HuH-7.5 (cell line): ENCODE data around the gene NANS.
"Not testable (repeated sequence)": the region's sequence is repeated elsewhere in the genome, so short reads cannot be mapped to it uniquely, and the experiment has no call there.

Source experiments
- DNase-seq: peaks from one replicate; pipeline ENCODE4 v3.0.0; 2011; ENCODE audit warnings: low spot score

NANS gene

DNA sequence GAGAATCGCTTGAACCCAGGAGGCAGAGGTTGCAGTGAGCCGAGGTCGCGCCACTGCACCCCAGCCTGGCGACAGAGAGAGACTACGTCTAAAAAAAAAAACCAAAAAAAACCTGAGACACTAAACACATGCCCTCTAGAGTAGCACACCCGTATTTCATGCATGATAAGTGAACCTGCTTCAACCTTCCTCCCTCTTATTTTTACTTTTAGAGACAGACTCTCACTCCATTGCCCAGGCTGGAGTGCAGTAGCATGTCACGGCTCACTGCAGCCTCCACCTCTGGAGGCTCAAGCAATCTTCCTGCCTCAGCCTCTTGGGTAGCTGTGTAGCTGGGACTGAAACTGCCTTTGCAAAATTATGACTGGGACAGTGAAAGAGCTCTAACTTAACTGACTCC, 17.6 kb upstream of the NANS start:
- DNase-seq = no peak

DNA sequence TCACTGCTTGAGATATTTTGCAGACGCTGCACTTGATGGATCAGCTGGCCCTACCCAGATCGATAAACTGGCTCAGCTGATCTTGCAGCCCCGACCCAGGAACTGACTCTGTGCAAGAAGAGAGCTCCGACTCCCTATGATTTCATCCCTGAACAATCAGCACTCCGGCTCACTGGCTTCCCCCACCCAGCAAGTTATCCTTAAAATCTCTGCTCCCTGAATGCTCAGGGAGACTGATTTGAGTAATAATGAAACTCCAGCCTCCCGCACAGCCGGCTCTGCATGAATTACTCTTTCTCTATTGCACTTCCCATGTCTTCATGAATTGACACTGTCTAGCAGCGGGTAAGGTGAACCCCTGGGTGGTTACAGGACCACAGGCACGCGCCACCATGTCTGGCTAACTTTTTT, 16.9 kb upstream of the NANS start:
- DNase-seq = no peak

DNA sequence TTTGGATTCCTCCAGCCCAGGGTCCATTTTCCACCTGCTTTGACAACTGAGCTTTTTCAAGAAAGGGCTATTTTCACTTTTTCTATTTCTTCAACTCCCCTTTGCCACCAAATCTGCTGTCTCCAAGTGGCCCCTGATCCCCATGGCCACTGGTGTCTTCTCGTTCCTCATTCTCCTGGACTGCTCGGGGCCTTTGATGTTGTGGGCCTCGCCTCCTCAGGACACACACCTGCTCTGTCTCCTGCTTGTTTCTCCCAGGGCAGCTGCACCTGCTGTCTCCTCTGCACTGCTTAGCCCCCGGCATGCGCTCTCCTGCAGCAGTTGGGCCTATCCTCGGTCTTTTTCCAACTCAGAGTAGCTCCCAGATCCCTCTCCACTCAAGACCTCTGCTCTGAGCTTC, 16.3 kb upstream of the NANS start:
- DNase-seq = no peak

DNA sequence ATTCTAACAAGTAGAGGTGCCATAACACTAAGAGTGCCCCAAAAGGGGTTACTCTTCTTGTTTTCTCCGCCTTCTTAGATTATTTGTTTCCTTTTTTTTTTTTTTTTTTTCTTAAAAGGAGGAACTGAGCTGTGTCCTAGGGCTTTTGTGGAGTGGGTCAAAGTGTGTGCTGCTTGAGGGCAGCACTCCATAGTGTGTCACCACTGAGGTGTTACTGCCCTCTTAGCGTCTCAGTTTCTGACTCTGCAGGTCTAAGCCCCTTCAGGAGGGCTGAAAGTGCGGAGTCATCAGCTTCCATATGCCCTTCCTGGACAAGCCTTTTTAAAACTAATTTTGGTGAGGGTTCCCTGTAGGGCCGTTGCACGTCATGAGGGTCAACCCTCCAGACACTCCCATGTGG, 12.6 kb upstream of the NANS start:
- no peak for DNase-seq

DNA sequence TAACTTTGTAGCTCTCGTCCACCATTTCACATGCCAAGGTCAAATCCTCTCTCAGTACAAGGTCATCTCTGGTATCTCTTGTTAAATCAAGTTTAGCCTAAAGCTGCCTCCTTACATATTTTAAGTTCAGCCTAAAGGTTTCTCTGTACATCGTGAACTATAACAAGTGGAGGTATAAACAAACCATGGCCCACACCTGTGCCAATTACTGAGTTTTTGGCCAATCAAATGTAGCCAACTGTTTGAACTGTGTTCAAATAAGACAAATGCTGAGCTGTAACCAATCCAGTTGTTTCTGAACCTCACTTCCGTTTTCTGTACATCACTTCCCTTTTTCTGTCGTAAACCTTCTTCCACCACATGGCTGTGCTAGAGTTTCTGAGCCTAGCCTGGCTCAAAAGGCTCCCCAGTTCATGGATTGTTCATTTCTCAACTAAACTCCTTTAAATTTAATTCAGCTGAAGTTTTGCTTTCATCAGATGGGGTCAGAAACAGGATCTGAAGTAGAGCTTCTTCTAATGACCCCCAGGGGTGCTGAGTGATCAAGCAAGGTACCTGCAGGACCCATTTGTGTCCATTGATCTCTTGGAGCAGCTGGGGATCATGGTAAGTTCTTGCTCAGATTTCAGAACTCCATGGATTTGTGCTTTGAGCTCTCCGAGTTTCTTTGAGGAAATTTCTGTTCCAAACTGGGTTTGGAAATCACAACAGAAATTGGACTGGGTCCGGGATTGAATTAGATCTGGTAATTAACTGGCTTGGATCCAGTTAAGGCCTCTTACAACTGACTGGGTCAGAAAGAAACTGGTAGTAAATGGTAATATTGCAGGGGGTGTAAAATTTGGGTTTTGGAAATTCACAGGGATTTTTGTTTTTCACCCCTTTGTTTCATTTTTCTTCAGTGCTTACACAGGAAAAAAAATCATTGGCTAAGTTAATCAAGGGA, 11.0 kb upstream of the NANS start:
- DNase-seq = no peak

DNA sequence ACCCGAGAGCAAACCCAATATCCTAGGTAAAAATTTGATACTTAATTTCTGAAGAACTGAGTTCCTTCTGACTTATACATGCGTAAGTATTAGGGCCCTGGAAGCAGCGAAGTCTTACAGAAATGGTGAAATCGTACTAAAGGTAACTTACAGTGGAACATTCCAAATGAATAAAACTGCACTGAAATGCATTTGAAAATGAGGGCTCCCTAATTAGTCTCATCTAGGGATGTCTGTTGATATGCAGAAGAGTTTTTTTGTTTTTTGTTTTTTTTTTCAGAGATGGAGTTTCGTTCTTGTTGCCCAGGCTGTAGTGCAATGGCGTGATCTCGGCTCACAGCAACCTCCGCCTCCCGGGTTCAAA, 10.4 kb upstream of the NANS start:
- no peak for DNase-seq

DNA sequence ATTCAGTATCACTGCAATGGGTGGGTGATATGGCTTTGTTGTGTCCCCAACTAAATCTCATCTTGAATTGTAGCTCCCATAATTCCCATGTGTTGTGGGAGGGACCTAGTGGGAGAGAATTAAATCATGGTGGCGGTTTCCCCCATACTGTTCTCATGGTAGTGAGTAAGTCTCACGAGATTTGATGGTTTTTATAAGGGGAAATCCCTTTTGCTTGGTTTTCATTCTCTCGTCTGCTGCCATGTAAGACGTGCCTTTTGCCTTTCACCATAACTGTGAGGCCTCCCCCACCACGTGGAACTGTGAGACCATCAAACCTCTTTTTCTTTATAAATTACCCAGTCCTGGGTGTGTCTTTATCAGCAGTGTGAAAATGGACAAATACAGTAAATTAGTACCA, 9.5 kb upstream of the NANS start:
- DNase-seq = no peak

DNA sequence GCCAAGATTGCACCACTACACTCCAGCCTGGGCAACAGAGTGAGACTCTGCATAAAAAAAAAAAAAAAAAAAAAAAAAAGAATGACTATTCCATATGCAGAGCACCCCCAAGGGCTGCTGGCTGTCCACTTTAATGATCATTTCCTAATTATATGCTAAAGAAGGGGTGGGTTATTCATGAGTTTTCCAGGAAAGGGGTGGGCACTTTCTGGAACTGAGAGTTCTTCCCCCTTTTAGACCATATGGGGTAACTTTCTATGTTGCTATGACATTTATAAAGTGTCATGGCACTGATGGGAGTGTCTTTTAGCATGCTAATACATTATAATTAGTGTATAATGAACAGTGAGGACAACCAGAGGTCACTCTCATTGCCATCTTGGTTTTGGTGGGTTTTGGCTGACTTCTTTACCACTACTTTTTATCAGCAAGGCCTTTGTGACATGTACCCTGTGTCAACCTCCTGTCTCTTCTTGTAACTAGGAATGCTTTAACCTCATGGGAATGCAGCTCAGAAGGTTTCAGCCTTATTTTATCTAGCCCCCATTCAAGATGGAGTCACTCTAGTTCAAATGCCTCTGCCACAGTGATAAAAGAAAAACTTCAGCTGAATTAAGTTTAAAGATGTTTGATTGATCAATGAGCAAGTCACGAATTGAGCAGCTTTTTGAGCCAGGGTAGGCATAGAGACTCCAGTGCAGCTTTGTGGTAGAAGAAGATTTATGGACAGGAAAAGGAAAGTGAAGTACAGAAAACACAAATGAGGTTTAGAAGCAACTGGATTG, 7.1 kb upstream of the NANS start:
- no peak for DNase-seq

DNA sequence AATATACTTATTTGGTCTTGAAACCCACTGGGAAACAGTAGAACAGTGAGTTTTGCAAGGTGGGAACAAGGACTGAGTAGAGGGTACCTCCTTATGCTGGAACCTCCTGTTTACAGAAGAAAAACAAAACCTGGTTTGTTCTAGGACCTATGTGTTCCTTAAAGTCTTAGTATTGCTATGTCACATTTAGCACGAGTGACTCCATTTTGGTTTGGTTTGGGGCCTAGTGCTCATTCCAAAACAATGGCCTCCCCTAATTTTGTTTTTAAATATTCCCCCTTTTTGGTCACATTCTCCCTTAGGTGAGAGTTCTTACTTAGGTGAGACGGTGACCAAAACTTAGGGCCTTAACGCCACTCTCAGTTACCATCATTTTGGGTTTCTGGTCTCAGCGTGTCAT, 6.2 kb upstream of the NANS start:
- no peak for DNase-seq

DNA sequence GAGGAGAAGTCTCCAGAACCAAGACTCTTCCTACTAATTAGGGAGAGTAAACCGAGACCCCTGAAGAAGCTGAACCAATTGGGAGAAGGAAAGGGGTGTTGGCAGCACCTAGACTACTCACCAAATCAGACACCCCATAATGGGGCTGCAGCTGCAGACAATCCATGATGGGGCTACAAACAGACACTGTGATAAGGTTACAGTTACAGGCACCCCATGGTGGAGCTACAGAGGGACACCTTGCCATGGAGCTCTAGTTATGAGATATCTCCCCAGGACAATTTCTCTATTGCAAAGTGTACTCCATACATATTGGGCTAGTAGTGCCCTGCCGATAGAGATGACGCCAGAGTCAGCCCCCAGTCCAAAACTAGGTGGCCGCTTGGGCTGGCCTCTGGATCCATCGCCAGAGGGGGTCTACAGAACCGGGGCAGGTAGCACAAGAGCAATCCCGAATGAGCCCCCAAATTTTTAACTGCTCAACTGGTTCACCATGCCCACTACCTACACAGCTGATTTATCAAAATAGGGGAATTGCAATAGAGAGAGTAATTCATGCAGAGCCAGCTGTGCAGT, 2.1 kb upstream of the NANS start:
- no peak for DNase-seq

DNA sequence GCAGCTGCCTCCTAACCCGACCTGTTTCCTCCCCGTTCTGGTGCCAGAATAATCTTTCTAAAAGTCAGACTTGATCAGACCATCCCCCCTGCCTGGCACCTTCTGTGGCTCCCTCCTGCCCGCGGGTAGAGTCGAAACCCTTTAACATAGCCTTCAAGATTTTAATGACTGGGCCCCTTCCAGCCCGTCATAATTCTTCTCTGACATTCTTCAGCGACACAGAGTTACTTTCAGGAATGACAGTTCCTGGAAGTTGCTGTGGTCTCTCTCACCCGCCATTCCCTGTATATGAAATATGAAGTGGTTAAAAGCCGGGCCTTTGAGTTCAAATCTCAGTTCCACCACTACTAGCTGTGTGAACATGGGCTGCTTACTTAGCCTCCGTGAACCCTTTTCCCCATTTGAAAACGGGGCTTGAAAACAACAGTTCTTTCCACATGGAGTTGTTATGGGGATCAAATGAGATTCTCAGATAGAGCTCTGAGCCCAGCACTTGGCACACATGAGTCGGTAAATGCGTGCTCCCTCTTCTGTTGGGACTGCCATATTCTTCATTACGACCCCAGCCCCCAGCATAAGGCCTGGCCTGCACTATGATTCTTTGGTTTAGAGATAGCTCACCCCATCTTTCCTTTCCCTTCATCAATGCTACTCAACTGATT, 737 bp downstream of the NANS start:
- DNase-seq = no peak

DNA sequence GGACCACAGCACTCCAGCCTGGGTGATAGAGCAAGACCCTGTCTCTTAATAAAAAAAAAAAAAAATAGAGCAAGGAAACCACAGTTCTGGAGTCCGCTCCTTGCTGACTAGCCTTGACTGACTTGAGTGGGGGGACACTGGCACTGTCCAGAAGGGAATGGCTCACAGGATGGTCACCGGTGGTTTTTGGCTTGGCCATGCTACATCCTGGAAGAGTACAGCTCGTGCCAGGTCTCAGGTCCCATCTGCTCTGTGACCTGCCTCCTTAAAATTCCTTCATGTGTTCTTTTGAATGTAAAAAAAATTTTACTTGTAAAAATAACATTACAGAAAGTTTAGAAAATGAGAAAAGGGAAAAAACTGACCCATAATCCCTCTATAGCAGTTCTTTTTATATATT, 5.6 kb downstream of the NANS start:
- DNase-seq = no peak

DNA sequence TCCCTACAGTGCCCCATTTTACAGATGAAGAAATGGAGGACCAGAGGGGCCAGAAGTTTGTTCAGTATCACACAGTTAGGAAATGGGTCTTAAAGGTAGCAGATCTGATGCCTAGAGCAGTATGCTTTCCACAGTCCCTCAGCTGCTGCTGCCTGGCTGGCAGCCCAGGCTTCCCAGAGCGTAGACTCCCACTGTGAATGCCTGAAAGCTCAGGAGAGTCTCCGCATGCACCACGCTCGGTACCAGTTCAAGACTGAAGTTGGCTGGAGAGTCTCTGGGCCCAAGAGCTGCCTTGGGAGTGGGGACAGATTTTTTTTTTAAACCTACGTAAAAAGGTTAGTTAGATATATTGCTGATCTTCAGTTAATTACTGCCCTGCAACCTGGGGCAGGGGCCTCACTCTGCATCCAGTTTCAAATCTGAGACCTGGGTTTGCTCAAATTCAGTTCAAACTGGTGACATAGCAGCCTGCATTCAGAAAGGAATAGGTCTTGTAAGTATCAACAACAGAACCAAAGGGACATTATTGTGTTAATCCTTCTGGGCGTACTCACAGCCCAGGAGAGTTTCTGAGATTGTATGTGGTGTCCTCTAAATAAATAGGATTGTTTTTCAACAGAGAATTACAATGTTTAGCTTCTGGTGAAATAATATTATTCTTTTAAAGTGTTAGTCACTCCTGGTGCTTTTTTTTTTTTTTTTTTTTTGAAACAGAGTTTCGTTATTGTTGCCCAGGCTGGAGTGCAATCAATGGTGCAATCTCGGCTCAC, 8.3 kb downstream of the NANS start:
- DNase-seq = no peak

DNA sequence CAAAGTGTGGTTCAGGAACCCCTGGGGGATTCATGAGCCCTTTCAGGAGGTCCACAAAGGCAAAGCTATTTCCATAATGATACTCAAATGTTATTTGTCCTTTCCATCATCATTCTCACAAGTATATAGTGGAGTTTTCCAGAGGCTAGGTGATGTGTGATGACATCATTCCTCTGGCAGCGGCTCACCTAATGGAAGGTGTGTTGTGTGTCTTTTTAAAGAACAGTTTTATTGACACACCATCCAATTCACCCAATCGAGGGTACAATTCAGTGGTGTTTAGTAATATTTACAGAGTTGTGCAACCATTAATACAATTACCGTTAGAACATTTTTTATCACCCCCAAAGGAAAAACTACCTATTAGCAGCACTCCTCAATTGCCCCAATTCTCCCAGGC, 9.7 kb downstream of the NANS start:
- no peak for DNase-seq

DNA sequence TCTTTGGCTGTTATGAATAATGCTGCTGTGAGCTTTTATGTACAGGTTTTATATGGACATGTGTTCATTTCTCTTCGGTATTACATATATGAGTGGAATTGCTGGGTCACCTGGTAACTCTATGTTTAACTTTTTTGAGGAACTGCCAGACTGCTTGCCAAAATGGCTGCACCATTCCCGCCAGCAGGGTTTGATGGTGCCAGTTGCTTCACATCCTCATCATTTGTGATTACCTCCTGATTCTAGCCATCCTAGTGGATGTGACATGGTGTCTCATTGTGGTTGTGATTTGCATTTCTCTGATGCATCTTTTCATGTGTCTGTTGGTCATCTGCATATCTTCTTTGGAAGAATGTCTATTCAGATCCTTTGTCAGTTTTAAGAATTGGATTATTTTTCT, 10.7 kb downstream of the NANS start:
- no peak for DNase-seq

DNA sequence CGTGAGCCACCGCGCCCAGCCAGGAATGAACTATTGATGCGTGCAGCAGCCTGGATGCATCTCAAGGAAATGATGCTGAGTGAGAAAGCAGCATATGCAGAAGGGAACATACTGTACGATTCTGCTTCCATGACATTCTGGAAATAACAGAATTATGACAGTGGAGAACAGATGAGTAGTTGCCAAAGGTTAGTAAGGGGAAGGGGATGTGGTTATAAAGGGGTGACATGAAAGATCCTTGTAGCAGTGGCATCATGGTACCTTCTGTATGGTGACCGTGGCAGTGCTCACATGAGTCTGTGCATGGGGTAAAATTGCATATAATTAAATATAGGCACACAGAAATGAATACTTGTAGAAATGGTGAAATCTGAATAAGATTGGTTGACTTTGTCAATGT, 13.0 kb downstream of the NANS start:
- no peak for DNase-seq

DNA sequence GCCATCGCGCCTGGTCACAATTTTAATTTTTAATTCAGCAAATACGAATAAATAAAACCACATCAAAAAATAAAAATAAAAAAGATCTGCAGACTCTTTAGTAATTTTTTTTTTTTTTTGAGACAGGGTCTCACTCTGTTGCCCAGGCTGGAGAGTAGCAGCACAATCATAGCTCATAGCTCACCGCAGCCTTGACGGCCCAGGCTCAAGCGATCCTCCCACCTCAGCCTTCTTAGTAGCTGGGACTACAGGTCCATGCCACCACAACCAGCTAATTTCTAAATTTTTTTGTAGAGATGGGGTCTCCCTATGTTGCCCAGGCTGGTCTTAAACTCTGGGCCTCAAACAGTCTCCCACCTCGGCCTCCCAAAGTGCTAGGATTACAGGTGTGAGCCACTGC, 14.2 kb downstream of the NANS start:
- no peak for DNase-seq

DNA sequence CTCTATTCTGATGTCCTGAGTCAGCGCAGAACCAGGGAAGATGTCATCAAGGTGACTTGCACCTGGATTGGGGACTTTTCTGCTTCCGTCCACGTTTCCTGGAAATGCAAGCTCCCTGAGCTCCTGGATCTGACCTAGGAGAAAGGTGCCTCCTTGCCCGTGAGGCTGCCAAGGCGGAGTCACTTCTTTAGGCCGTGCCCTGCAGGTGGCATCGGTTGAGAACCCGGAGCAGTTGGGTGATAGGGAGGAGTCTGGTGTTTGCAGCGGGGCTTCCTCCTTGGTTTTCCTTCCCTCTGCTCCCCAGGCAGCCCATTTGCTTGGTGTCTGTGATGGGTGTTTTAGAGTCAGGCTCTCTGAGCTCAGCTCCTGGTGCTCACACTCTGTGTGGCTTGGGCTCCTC, 15.2 kb downstream of the NANS start:
- DNase-seq = no peak

DNA sequence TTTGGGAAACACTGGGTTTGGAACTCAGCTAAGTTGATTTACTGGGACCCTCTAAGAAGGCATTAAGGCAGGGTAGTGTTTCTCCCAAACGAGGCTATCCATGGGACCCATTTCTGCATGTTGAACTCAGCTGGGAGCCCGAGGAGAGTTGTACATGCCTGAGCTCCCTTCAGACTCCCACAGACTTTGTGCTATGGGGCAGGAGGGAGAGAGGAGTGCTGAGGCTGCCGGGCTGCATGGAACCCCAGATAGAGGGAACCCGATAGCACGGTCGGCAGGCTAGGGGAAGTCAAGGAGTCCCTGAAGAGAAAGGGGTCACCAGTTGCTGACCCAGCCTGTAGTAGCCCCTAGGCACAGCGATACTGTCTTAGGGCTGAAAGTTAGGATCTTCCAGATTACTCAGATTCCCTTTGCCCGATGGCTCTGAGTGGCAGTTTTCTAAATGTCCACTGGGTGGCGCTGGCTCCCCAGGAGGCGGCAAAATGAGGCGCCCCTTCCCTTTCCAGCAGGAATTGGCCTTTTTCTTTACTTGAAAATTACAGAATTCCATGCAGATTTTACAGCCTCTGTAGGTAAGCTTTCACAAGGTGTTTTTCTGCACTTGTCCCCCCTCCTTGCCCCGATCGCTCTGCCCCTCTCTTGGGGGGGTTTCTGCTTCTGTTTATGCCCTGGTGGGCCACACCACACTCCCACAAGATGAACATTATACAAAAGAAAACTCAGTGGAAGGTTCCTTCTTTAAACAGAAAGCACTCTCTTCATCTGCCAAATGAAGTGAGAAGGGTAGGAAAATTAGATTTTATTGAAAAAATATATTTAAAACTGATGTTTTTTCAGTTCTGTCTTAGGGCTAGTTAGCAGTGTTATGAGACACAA, 17.8 kb downstream of the NANS start:
- peak; percentile 51 for DNase-seq

DNA sequence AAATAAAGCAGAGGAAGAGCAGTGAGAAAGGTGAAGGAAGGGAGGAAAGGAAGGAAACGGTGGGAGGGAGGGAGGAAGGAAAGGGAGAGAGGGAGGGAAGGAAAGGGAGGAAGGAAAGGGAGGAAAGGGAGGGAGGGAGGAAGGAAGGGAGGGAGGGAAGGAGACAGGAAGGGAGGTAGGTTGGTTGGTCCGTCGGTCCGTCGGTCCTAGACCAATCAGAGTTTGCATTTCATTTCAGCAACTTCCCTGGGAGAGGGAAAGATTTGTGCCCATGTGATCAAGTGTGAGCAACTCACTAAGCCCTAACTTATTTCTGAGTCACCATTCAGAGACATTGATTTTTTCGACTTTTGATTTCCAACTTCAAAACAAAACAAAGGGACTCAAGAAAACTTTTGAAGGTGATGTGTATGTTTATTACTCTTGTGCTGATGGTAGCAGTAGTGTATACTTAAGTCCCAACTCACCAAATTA, 18.8 kb downstream of the NANS start:
- DNase-seq = no peak

DNA sequence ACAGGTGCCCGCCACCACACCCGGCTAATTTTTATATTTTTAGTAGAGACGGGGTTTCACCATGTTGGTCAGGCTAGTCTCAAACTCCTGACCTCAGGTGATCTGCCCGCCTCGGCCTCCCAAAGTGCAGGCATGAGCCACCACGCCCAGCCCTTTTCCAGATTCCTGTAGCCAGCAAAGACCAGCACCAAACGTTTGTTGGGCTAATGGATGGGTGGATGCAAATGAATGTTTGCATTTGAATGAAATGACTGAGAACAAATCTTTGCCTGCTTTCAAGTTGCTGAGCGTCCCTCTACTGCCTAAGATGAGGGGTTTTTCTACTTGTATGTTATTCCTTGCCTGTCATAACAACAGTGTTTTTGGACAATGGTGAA, 20.0 kb downstream of the NANS start:
- not testable (repeated sequence) for DNase-seq
